HCT116 (cell line): ENCODE measurements around the gene RPS16. TPM values are rescaled to one million over a fixed set of nuclear protein-coding genes. Genes with fewer than 3 reads are reported as not detected.

ENCODE experiments used
- ATAC-seq: fragments of 200-7000 bp; cut with Tn5 transposase; 2 replicates; pipeline ENCODE4 v1.9.1; 2020; ENCODE audit warnings: mild to moderate bottlenecking, moderate library complexity
- BruUV-seq: library from RNA; stranded (reverse); fragments of 400-500 nt; replicated peaks from 2 replicates; lab custom pipeline; 2021; lab: Mats Ljungman, UMichigan
- CTCF ChIA-PET: fragments of 300-600 bp; sonication (Branson Sonifier 250); formaldehyde crosslinking; loops from one replicate; lab custom pipeline; 2021; ENCODE audit warnings: antibody characterized with exemption; lab: Charles Lee
- POLR2A ChIA-PET: fragments of 300-600, 350-600 bp; sonication (Branson Sonifier 250); formaldehyde crosslinking; loops from one replicate; lab custom pipeline; 2021; ENCODE audit warnings: antibody characterized with exemption; lab: Charles Lee
- RAD21 ChIA-PET, 2 experiments: fragments of 300-600 bp; sonication (Branson Sonifier 250); formaldehyde crosslinking; loops; one replicate each; lab custom pipeline; 2023; ENCODE audit warnings: low total read pairs in 2 of 2; ENCODE audit not compliant: uncharacterized antibody in 2 of 2, unreplicated experiment in 2 of 2, low non-redundant PET in 1 of 2; lab: Charles Lee
- DNase-seq: peaks from one replicate; pipeline ENCODE4 v3.0.0-alpha.2; 2010; ENCODE audit warnings: low read depth, low spot score
- H2AFZ ChIP-seq: fragments of 200-600 bp; shearing (Covaris generic), sonication (generic); 2 replicates; pipeline ENCODE4 v1.6.1; 2017; ENCODE audit warnings: low read depth, mixed run types, mixed read lengths, antibody characterized with exemption, low read length; ENCODE audit not compliant: poor library complexity, severe bottlenecking
- H3K27ac ChIP-seq: 2 replicates; pipeline ENCODE4 v1.5.1; 2012; ENCODE audit warnings: low read depth, low read length
- H3K27me3 ChIP-seq: fragments of 200-600 bp; sonication (generic); 2 replicates; pipeline ENCODE4 v1.6.1; 2016; ENCODE audit warnings: mixed run types, low read length, mixed read lengths; ENCODE audit not compliant: insufficient read depth
- H3K36me3 ChIP-seq, 2 experiments: fragments of 200-500 bp in 1 of 2; fragments of 200-600 bp in 1 of 2; sonication (Bioruptor generic) in 1 of 2; sonication (generic) in 1 of 2; 2 replicates each; pipeline versions ENCODE4 v1.5.1 to v1.6.1; 2014 to 2016; ENCODE audit warnings: low read length in 2 of 2, inconsistent platforms in 1 of 2, mixed read lengths in 1 of 2, mixed run types in 1 of 2; ENCODE audit not compliant: insufficient read depth in 2 of 2, control insufficient read depth in 1 of 2
- H3K4me1 ChIP-seq, 2 experiments: fragments of 200-600 bp in 1 of 2; sonication (generic) in 1 of 2; 2 replicates each; pipeline versions ENCODE4 v1.5.1 to v1.6.1; 2012 to 2017; ENCODE audit warnings: low read length in 2 of 2, inconsistent platforms in 1 of 2, mild to moderate bottlenecking in 1 of 2, mixed read lengths in 1 of 2, mixed run types in 1 of 2, moderate library complexity in 1 of 2; ENCODE audit not compliant: insufficient read depth in 2 of 2, control insufficient read depth in 1 of 2
- H3K4me2 ChIP-seq: fragments of 200-600 bp; sonication (generic); 2 replicates; pipeline ENCODE4 v1.6.1; 2017; ENCODE audit warnings: mixed run types, low read length, mixed read lengths
- H3K4me3 ChIP-seq, 2 experiments: fragments of 200-600 bp in 1 of 2; sonication (generic) in 1 of 2; replicated peaks in 1 of 2; 2 replicates each; pipeline ENCODE4 v1.5.1; 2011 to 2016; ENCODE audit warnings: low read length in 2 of 2, control low read depth in 1 of 2, low read depth in 1 of 2, mild to moderate bottlenecking in 1 of 2, mixed read lengths in 1 of 2, mixed run types in 1 of 2
- H3K79me2 ChIP-seq: fragments of 200-600 bp; sonication (generic); 2 replicates; pipeline ENCODE4 v1.6.1; 2017; ENCODE audit warnings: mild to moderate bottlenecking, mixed run types, low read length, moderate library complexity, mixed read lengths; ENCODE audit not compliant: insufficient read depth
- H3K9ac ChIP-seq: fragments of 200-600 bp; sonication (generic); 2 replicates; pipeline ENCODE4 v1.6.1; 2016; ENCODE audit warnings: low read length, mixed read lengths
- H3K9me2 ChIP-seq: fragments of 200-600 bp; sonication (generic), shearing (Covaris generic); 2 replicates; pipeline ENCODE4 v1.6.1; 2017; ENCODE audit warnings: mixed run types, mild to moderate bottlenecking, moderate library complexity; ENCODE audit not compliant: insufficient read depth
- H3K9me3 ChIP-seq, 2 experiments: fragments of 200-500 bp in 1 of 2; fragments of 200-600 bp in 1 of 2; sonication (Bioruptor generic) in 1 of 2; sonication (generic) in 1 of 2; 2 replicates each; pipeline ENCODE4 v1.6.1; 2014 to 2017; ENCODE audit warnings: low read length in 2 of 2, mixed read lengths in 2 of 2, inconsistent platforms in 1 of 2, low read depth in 1 of 2, mild to moderate bottlenecking in 1 of 2, mixed run types in 1 of 2, moderate library complexity in 1 of 2; ENCODE audit not compliant: control insufficient read depth in 1 of 2, insufficient read depth in 1 of 2
- H4K20me1 ChIP-seq: fragments of 200-600 bp; sonication (generic), shearing (Covaris generic); 2 replicates; pipeline ENCODE4 v1.6.1; 2017; ENCODE audit warnings: mixed run types, mild to moderate bottlenecking, moderate library complexity; ENCODE audit not compliant: insufficient read depth
- CEBPB ChIP-seq: IDR thresholded peaks from 2 replicates; pipeline ENCODE4 v1.6.1; 2012; ENCODE audit warnings: low read depth
- EGR1 ChIP-seq: IDR thresholded peaks from 2 replicates; pipeline ENCODE4 v1.6.1; 2012; ENCODE audit warnings: low read depth
- ELF1 ChIP-seq: IDR thresholded peaks from 2 replicates; pipeline ENCODE4 v1.6.1; 2012; ENCODE audit warnings: low read depth, borderline replicate concordance
- EZH2phosphoT487 ChIP-seq: fragments of 200-600 bp; IDR thresholded peaks from 2 replicates; pipeline ENCODE4 v1.6.1; 2018; ENCODE audit warnings: antibody characterized with exemption, borderline replicate concordance
- MAX ChIP-seq: IDR thresholded peaks from 2 replicates; pipeline ENCODE4 v1.6.1; 2012
- POLR2A ChIP-seq: IDR thresholded peaks from 2 replicates; pipeline ENCODE4 v1.7.0; 2011; ENCODE audit warnings: borderline replicate concordance; ENCODE audit not compliant: insufficient read depth, insufficient read length; ENCODE audit errors: extremely low read depth
- RAD21 ChIP-seq: IDR thresholded peaks from 2 replicates; pipeline ENCODE4 v1.6.1; 2012; ENCODE audit warnings: low read depth, mild to moderate bottlenecking
- SIN3A ChIP-seq: IDR thresholded peaks from 2 replicates; pipeline ENCODE4 v1.6.1; 2012; ENCODE audit warnings: low read depth
- YY1 ChIP-seq: IDR thresholded peaks from 2 replicates; pipeline ENCODE4 v1.6.1; 2011; ENCODE audit warnings: low read length, low read depth, moderate library complexity, mild to moderate bottlenecking; ENCODE audit not compliant: insufficient replicate concordance; ENCODE audit errors: extremely low read depth
- ZNF274 ChIP-seq: fragments of 200-500 bp; sonication (Bioruptor generic); IDR thresholded peaks from 2 replicates; pipeline ENCODE4 v1.6.1; 2014; ENCODE audit warnings: mild to moderate bottlenecking, low read depth, low read length, inconsistent platforms
- intact Hi-C: fragments of 100-400 bp; cut with micrococcal nuclease; formaldehyde crosslinking; loops from 2 replicates; pipeline ENCODE4 v1.10.0; 2022
- total RNA-seq: library from RNA; stranded (reverse); gene quantifications from one replicate; pipeline ENCODE4 v1.2.1, GENCODE V29; 2021; ENCODE audit not compliant: unreplicated experiment
- TF ChIP-seq, protein P1 (sequence below): IDR thresholded peaks from 2 replicates; pipeline ENCODE4 v1.6.1; 2011; ENCODE audit warnings: mild to moderate bottlenecking, low read length, moderate library complexity; ENCODE audit not compliant: insufficient replicate concordance; ENCODE audit errors: extremely low read depth
- TF ChIP-seq, protein P2 (sequence below): IDR thresholded peaks from 2 replicates; pipeline ENCODE4 v1.6.1; 2012; ENCODE audit warnings: low read depth
- TF ChIP-seq, protein P3 (sequence below): IDR thresholded peaks from 2 replicates; pipeline ENCODE4 v1.6.1; 2012

RPS16 gene
- total RNA-seq, 1 experiment from 2014 or later = 3,365 TPM

- H3K4me2 ChIP-seq = peak overlapping the region; percentile 92
- H4K20me1 ChIP-seq = peaks cover 5% of the 10 kb centered on the region; the same call in 1 of the 2 replicates
- ChIA-PET POLR2A (interaction anchor here (2.5 to 4.1 kb wide), 3 partner anchors 9 to 28 kb away, joined by 17 to 57 read pairs (median 39); partner anchors contain the start of genes MED29, PAF1 and RPS16), CTCF (interaction anchor here (2.4 kb wide), 1 partner anchor 10 kb away, joined by 15 read pairs; no protein-coding TSS in a partner anchor), RAD21 (interaction anchor here in 1 of 2 experiments (0.6 to 1.0 kb wide), 2 partner anchors 9 to 16 kb away, joined by 3 to 4 read pairs; partner anchors contain the start of gene MED29)
- H2AFZ ChIP-seq = no peak overlapping the region
- no TSS peak for BruUV-seq
- no peaks in the 10 kb centered on the region for H3K9me3 ChIP-seq
- ATAC-seq (no peak), DNase-seq (no peak)
- H3K9me2 ChIP-seq = no peaks in the 10 kb centered on the region
- H3K27ac ChIP-seq = peak overlapping the region; percentile 100
- no peaks in the 10 kb centered on the region for H3K27me3 ChIP-seq
- intact Hi-C loops = no loop called here
- peaks cover 2 to 12% of the 10 kb centered on the region in 2 experiments; a peak in 1 of 4 replicates for H3K36me3 ChIP-seq
- peaks cover 38% of the 10 kb centered on the region for H3K79me2 ChIP-seq
- H3K4me3 ChIP-seq = peak overlapping the region; percentile 90 to 98
- peaks cover 47 to 86% of the 10 kb centered on the region in 2 experiments for H3K4me1 ChIP-seq
- peak overlapping the region; percentile 97 for H3K9ac ChIP-seq
- TF ChIP-seq RAD21 = no peak
- no peak for TF ChIP-seq MAX
- TF ChIP-seq ELF1 = no peak
- TF ChIP-seq, protein P1, sequence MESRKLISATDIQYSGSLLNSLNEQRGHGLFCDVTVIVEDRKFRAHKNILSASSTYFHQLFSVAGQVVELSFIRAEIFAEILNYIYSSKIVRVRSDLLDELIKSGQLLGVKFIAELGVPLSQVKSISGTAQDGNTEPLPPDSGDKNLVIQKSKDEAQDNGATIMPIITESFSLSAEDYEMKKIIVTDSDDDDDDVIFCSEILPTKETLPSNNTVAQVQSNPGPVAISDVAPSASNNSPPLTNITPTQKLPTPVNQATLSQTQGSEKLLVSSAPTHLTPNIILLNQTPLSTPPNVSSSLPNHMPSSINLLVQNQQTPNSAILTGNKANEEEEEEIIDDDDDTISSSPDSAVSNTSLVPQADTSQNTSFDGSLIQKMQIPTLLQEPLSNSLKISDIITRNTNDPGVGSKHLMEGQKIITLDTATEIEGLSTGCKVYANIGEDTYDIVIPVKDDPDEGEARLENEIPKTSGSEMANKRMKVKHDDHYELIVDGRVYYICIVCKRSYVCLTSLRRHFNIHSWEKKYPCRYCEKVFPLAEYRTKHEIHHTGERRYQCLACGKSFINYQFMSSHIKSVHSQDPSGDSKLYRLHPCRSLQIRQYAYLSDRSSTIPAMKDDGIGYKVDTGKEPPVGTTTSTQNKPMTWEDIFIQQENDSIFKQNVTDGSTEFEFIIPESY = no peak
- no peak for TF ChIP-seq POLR2A
- TF ChIP-seq, protein P2, sequence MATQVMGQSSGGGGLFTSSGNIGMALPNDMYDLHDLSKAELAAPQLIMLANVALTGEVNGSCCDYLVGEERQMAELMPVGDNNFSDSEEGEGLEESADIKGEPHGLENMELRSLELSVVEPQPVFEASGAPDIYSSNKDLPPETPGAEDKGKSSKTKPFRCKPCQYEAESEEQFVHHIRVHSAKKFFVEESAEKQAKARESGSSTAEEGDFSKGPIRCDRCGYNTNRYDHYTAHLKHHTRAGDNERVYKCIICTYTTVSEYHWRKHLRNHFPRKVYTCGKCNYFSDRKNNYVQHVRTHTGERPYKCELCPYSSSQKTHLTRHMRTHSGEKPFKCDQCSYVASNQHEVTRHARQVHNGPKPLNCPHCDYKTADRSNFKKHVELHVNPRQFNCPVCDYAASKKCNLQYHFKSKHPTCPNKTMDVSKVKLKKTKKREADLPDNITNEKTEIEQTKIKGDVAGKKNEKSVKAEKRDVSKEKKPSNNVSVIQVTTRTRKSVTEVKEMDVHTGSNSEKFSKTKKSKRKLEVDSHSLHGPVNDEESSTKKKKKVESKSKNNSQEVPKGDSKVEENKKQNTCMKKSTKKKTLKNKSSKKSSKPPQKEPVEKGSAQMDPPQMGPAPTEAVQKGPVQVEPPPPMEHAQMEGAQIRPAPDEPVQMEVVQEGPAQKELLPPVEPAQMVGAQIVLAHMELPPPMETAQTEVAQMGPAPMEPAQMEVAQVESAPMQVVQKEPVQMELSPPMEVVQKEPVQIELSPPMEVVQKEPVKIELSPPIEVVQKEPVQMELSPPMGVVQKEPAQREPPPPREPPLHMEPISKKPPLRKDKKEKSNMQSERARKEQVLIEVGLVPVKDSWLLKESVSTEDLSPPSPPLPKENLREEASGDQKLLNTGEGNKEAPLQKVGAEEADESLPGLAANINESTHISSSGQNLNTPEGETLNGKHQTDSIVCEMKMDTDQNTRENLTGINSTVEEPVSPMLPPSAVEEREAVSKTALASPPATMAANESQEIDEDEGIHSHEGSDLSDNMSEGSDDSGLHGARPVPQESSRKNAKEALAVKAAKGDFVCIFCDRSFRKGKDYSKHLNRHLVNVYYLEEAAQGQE = no peak
- no peak for TF ChIP-seq EZH2phosphoT487
- TF ChIP-seq EGR1 = no peak
- TF ChIP-seq ZNF274 = no peak
- TF ChIP-seq CEBPB = no peak
- TF ChIP-seq, protein P3, sequence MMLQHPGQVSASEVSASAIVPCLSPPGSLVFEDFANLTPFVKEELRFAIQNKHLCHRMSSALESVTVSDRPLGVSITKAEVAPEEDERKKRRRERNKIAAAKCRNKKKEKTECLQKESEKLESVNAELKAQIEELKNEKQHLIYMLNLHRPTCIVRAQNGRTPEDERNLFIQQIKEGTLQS = no peak
- no peak for TF ChIP-seq YY1
- no peak for TF ChIP-seq SIN3A
Observed at GRCh38 chr19:39407410-39407659, 28.4 kb downstream of the RPS16 start.
